ENCODE measurements around the gene ZNF469.

ZNF469 gene

GRCh38 chr16:88346680-88347505, 35.9 kb upstream of the ZNF469 start:
- DNase-seq: no peak

DNA sequence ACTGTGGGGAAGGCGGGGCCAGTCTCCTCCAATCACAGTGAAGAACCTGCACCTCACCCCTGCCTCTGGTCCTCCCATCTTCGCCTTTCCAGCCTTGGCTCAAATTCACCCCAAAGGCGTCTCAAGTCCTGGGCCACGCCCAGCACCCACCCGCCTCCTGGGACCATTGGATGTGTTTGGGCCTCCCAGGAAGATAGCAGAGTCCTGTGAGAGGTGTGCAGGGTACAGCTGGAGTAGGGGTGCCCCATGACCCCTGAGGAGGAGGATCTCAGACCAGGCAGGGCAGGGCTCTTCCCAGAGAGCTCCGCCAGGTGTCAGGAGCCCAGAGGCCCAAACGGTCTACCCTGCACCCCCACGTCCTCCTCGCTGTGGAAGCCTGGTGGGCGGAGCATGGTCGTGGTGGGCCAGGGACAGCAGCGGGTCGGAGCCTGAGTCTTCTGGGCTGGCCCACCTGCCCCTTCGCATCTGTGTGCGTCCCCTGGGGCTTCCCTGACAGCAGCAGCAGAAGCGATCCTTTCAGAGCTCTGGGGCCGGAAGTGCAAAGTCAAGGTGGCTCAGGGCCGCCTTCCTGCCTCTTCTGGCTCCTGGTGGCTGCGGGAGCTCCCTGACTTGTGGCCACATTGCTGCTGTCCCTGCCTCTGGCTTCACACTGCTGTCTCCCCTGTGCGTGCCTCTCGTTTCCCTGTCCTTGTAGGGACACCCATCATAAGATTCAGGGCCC, 34.9 kb upstream of the ZNF469 start:
- DNase-seq: no peak

DNA sequence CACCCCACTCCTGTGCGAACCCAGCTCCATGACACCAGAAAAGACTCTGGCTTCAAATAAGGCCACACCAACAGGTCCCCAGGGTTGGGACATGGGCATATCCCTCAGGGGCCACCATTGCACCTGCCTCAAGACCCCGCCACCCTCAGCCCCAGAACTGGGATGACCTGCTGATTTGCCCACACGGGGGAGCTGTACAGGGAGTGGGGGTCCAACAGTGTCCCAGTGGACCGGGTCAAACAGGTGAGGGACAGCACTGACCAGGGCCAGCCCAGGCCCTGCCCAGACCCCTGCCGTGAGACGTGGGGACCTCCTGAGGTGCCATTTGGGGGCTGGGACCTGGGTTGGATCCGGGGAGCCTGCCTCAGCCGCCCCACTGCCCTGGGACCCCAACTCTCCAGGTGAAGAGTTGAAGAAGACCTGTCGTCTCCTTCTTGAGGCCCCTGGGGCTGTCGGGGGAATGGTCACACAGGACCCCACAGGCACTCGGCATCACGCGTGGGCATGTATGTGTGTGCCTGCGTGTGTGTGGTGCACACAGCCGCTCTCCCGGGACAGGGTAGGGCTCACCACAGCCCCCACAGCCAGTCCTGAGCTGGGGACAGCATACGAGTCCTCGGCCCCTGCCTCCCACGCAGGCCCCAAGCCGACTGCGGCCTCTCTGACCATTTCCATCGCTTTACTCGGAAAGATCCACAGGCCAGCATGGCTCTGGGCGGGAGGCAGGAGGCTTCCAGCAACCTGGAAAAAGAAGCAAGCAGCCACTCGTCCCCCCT, 34.2 kb upstream of the ZNF469 start:
- DNase-seq: no peak

GRCh38 chr16:88349153-88349902, 33.4 kb upstream of the ZNF469 start:
- no peak for DNase-seq

GRCh38 chr16:88349903-88350900, 32.6 kb upstream of the ZNF469 start:
- no peak for DNase-seq

DNA sequence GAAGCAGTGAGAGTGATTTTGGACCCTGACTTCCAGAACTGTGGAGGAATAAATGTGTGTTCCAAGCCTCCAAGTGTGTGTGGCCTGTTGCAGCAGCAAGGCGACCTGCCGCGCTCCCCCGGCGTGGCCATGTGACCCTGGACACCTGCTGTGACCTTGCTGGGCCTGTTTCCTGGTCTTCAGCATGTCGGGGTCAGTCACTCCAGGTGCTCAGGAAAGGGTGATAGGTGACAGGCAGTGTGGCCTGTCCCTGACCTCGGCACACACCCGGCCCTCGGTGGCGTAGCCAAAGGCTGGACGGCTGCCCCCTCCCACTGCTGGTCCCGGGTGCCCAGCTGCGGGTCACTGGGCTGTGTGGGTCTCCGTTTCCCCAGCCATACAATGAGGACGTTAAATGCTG, 31.8 kb upstream of the ZNF469 start:
- DNase-seq: no peak

DNA sequence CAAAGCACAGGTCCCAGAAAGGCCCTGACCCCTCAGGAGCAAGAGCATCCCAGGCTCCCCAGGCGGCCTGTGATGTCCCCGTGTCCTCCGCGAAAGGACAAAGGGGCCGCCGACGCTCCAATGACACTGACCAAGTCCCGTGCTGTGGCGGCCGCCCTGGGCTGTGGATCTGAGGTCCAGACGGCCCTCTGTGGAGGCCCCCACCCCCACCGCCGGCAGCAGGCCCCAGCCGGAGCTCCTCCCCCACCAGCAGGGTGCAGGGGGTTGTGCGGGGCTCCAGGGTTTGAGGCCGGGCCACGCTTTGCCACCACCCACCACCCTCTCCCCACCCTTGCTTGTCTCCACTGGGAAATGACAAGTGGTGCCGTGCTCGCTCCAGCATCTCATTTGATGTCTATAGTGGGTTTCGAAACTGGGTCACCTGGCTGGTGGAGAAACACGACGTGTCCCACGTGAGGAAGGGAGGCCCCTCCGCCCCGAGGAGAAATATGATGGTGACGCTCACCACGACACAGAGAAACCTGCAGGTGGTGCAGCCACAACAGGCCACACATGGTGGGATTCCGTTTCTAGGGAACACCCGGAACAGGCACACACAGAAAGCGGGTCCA, 31.2 kb upstream of the ZNF469 start:
- DNase-seq: no peak

DNA sequence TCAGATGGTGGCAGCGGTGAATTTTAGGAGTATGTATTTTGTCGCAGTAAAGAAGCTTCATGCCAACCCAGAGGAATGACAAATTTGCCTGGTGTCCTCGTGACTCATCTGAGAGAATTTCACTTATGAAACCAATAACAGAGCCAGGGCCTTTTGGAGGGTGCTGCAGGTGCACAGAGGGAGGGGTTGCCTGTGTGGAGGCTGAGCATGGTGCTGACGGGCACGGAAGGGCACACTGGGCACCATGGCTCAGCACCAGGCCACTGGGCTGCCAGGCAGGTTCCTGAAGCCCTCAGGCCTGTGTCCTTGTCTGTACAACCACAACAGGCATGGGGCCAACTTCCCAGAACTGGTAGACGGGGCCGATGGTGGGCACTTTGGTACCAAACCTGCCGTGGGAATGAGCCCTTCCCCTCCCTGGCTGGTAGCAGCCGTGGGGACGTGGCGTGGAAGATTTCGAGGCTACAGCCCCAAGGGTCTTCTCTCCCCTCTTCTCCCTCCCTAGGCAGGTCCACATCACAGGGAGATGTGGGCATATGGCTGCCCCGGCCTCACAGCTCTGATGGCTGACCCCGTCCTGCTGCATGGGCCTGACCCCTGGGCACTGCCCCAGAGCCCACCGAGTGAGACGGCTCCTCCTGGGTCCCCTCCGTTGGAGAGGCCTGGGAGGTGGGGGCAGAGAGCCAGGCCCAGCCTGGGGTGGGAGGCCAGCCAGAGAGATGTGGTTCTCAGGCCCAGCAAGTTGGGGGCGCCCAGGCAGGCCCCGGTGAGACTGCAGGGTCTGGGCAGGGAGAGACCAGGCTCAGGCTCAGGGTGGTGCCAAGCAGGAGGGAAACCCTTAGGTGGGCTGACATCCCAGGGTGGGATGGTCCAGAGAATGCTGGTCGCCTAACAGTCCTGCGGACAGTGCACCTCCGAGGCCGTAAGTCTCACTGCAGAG, 30.2 kb upstream of the ZNF469 start:
- no peak for DNase-seq

DNA sequence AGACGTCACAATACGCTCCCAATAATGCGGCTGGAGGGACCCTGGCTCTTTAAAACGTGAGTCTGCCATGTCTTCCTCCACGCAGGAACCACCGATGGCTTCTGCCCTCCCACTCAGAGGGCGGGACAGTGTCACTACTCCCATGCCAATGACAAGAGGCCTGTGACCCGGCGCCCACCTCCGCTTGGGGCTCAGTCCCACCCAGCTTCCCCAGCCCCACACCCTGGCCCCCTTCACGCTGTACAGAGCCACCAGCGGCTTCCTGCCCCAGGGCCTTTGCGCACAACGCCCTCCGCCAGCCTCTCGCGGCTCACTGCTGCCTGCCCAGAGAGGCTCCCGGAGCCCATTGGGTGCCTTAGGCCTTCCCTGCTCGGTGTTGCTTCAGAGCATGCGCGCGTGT, 29.5 kb upstream of the ZNF469 start:
- DNase-seq: no peak

- no peak for DNase-seq
Measured at GRCh38 chr16:88353691-88354090, 29.1 kb upstream of the ZNF469 start.

DNA sequence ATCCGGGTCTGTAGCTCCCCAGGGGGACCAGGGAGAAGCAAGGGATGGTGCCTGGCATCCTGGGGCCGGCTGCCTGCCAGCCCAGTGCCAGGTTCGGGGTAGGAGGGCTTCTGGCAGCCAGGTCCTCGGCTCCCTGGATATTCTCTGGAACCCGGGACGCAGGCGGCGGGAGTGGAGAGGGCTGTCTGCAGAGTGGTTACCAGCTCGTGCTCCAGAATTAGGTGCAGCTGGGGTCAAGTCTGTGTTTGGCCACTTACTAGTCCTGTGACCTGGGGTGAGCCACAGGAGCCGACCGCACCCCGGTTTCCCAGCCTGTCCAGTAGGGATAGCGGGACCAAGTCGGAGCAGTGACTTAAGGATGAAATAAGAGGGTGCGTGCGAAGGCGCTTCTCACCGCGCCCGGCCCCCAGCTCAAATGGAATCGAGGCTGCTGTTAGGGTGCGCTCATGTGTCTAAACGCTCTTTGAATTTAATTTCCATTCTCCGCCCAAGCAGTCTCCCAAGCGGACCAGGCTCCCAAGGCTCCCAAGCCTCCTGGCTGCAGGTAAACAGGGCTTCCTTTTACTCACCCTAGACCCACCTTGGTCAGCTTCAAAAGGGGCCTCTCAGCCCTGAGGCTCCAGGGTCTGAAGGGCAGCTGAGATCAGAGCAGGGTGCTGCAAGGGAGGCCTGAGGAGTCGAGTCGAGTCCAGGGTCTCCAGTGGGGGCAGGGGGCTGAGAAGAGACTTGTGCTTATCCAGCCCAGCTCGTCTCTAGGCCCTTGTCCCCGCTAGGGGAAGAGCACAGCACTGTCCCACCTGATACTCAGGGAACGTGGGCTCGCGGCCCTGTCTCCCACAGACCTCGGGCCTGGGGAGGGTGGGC, 28.3 kb upstream of the ZNF469 start:
- no peak for DNase-seq

- DNase-seq: no peak
Measured at GRCh38 chr16:88355093-88355388, 27.7 kb upstream of the ZNF469 start.

- DNase-seq: no peak
Measured at GRCh38 chr16:88355389-88356123, 27.2 kb upstream of the ZNF469 start.

DNA sequence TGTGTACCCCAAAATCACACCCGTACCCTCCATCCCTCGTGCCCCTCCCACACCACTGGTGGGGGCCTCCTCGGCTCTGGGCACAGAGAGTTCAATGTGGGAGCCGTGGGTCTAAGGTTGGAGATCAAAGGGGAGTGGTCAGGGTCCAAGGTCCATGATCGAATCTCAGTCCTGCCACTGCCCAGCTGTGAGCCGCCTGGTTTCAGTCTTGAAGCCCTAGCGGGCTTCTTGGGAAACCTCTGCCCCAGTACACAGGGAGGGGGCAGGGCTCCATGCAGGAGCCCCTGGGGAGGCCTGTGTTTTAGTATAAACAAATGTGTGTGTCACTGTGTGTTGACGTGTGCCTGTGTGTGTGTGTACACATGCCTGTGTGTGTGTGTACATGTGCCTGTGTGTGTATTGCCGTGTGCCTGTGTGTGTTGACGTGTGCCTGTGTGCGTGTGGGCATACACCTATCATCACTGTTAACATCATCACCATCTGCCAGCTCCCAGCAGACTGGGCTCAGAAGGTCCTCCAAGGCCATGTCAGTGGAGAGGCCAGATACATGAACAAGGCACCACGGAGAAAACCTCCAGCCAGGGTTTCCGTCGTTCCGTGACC, 26.5 kb upstream of the ZNF469 start:
- no peak for DNase-seq

DNA sequence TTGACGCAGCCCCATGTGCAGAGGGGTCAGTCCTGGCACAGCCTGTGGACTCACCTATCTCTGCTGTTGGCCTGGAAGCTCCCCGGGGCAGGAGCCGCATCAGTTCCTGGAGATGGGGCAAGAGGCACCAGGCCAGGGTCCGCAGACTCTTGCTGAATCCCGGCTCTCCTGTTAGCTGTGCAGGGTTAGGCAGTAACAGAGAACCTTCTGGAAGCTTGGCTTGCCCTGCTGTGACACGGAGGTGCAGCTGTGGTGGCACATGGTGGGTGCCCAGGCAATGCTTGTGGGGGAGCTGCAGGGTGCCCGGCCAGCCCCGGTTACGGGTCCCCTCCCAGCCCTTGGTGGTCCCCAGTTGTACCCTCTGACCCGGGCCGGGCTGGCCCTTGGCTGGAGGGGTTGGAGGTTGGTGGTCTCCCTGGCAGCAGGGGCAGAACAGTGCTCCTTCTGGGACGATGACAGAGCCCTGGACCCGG, 26.0 kb upstream of the ZNF469 start:
- DNase-seq: no peak

GRCh38 chr16:88357317-88358022, 25.3 kb upstream of the ZNF469 start:
- no peak for DNase-seq

DNA sequence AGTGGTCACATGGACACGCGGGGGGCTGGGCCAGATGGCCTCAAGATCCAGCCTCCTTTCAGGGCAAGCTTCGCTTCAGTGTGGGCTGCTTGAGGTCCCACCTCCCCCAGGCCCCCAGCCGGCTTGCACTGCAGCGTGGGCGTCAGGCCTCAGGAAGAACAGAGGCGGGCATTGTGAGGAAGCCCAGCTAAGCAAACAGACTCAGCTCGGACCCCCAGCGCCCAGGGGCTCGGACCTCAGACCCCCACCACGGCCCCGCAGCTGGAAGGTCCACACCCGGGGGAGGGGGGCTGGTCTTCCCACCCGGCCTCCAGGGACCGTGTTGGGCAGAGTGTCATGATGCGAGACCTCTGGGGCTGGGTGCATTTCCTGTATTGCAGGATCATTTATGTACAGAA, 24.7 kb upstream of the ZNF469 start:
- DNase-seq: no peak
